GM19238 (cell line): ENCODE results near the gene RAB20.
A peak's percentile ranks its signal among the peaks of the same experiment; 100 is the strongest.
"Not testable (repeated sequence)": the region's sequence is repeated elsewhere in the genome, so short reads cannot be mapped to it uniquely, and the experiment has no call there.

Experiments
- DNase-seq: peaks from one replicate; pipeline ENCODE4 v3.0.0; 2011; ENCODE audit warnings: low spot score; ENCODE audit not compliant: insufficient read length

The RAB20 gene

GRCh38 chr13:110509971-110510786, 51.3 kb downstream of the RAB20 start:
- peak; percentile 18 for DNase-seq

GRCh38 chr13:110509478-110509926, 52.0 kb downstream of the RAB20 start:
- no peak for DNase-seq

GRCh38 chr13:110507678-110508381, 53.7 kb downstream of the RAB20 start:
- DNase-seq: no peak

GRCh38 chr13:110506859-110507566, 54.5 kb downstream of the RAB20 start:
- no peak for DNase-seq

- no peak for DNase-seq
These were observed 55.1 kb downstream of the RAB20 start for GRCh38 chr13:110506396-110506795.

GRCh38 chr13:110505594-110505993, 55.9 kb downstream of the RAB20 start:
- no peak for DNase-seq

GRCh38 chr13:110503979-110504499, 57.5 kb downstream of the RAB20 start:
- no peak for DNase-seq

- no peak for DNase-seq
These were observed 58.3 kb downstream of the RAB20 start for GRCh38 chr13:110503037-110503901.

- no peak for DNase-seq
These were observed 60.3 kb downstream of the RAB20 start for GRCh38 chr13:110501188-110501587.

- no peak for DNase-seq
These were observed 61.2 kb downstream of the RAB20 start for GRCh38 chr13:110500341-110500740.

- no peak for DNase-seq
These were observed 61.8 kb downstream of the RAB20 start for GRCh38 chr13:110499621-110500281.

- no peak for DNase-seq
These were observed 62.8 kb downstream of the RAB20 start for GRCh38 chr13:110498765-110499164.

GRCh38 chr13:110498327-110498726, 63.2 kb downstream of the RAB20 start:
- DNase-seq: no peak

- DNase-seq: not testable (repeated sequence)
These were observed 63.6 kb downstream of the RAB20 start for GRCh38 chr13:110497896-110498295.

- no peak for DNase-seq
These were observed 64.5 kb downstream of the RAB20 start for GRCh38 chr13:110497003-110497402.

- DNase-seq: no peak
These were observed 65.2 kb downstream of the RAB20 start for GRCh38 chr13:110496281-110496680.

GRCh38 chr13:110495881-110496280, 65.6 kb downstream of the RAB20 start:
- DNase-seq: no peak

- no peak for DNase-seq
These were observed 66.1 kb downstream of the RAB20 start for GRCh38 chr13:110495376-110495775.

- DNase-seq: no peak
These were observed 67.9 kb downstream of the RAB20 start for GRCh38 chr13:110493613-110494012.
